Measurements from ENCODE around the gene MAP3K5. TPM values are rescaled to one million over a fixed set of nuclear protein-coding genes. Genes with fewer than 3 reads are reported as not detected.

The MAP3K5 gene
- total RNA-seq, 1 experiment from 2014 or later: 8.1 TPM

DNA sequence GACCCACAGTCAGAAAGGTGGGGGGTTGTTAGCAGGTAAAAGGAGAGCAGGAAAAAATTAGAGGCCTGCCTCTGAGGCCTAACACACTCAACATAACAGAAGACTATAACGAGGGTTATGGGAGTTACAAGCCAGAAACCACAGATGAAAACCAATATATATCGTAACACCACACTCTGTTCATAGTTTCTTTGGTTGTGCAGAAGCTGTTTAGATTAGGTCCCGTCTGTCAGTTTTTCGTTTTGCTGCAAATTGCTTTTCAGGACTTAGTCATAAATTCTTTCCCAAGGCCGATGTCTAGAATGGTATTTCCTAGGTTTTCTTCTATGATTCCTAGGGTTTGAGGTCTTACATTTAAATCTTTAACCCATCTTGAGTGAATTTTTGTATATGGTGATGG lies 3.7 kb upstream of the MAP3K5 start:
- Histone ChIP-seq H3K27me3 (ENCODE audit: control insufficient read depth, insufficient read depth, low read length) (no peaks in the 10 kb centered on the region), H3K4me1 (ENCODE audit: control insufficient read depth, insufficient read depth, low read length) (peaks cover 4% of the 10 kb centered on the region; the same call in 1 of the 2 replicates), H3K27ac (ENCODE audit: low read length) (no peak overlapping the region), H3K9me3 (ENCODE audit: control insufficient read depth, insufficient read depth, low read depth, low read length) (no peaks in the 10 kb centered on the region), H3K36me3 (ENCODE audit: control insufficient read depth, insufficient read depth, low read length) (no peaks in the 10 kb centered on the region; the same call in 1 of the 2 replicates), H3K4me3 (ENCODE audit: low read depth in 2 of 2, low read length in 2 of 2) (no peak overlapping the region)
- BruUV-seq (replicated peaks): no TSS peak
- ChIA-PET CTCF (no interaction called here), POLR2A (no interaction called here)
- ATAC-seq: no peak
- in situ Hi-C loops (cut with HindIII; ENCODE audit: low pct_unique_long_range_greater_than_20kb, low sequenced_read_pairs): no loop called here
- no peak for DNase-seq (ENCODE audit: low read depth, low spot score)
- TF ChIP-seq TCF7L2 (IDR thresholded peaks at IDR 0.05; ENCODE audit: low read depth, low read length) (no peak), SIN3A (IDR thresholded peaks at IDR 0.05; ENCODE audit: borderline replicate concordance, insufficient read depth, low read depth, low read length) (no peak), POLR2AphosphoS5 (IDR thresholded peaks at IDR 0.05; ENCODE audit: low read depth, low read length) (no peak)
- TF ChIP-seq, protein P1, sequence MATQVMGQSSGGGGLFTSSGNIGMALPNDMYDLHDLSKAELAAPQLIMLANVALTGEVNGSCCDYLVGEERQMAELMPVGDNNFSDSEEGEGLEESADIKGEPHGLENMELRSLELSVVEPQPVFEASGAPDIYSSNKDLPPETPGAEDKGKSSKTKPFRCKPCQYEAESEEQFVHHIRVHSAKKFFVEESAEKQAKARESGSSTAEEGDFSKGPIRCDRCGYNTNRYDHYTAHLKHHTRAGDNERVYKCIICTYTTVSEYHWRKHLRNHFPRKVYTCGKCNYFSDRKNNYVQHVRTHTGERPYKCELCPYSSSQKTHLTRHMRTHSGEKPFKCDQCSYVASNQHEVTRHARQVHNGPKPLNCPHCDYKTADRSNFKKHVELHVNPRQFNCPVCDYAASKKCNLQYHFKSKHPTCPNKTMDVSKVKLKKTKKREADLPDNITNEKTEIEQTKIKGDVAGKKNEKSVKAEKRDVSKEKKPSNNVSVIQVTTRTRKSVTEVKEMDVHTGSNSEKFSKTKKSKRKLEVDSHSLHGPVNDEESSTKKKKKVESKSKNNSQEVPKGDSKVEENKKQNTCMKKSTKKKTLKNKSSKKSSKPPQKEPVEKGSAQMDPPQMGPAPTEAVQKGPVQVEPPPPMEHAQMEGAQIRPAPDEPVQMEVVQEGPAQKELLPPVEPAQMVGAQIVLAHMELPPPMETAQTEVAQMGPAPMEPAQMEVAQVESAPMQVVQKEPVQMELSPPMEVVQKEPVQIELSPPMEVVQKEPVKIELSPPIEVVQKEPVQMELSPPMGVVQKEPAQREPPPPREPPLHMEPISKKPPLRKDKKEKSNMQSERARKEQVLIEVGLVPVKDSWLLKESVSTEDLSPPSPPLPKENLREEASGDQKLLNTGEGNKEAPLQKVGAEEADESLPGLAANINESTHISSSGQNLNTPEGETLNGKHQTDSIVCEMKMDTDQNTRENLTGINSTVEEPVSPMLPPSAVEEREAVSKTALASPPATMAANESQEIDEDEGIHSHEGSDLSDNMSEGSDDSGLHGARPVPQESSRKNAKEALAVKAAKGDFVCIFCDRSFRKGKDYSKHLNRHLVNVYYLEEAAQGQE (IDR thresholded peaks at IDR 0.05; ENCODE audit: insufficient read depth in 1 of 2, low read depth in 2 of 2, low read length in 1 of 2): no peak
- TF ChIP-seq, protein P2, sequence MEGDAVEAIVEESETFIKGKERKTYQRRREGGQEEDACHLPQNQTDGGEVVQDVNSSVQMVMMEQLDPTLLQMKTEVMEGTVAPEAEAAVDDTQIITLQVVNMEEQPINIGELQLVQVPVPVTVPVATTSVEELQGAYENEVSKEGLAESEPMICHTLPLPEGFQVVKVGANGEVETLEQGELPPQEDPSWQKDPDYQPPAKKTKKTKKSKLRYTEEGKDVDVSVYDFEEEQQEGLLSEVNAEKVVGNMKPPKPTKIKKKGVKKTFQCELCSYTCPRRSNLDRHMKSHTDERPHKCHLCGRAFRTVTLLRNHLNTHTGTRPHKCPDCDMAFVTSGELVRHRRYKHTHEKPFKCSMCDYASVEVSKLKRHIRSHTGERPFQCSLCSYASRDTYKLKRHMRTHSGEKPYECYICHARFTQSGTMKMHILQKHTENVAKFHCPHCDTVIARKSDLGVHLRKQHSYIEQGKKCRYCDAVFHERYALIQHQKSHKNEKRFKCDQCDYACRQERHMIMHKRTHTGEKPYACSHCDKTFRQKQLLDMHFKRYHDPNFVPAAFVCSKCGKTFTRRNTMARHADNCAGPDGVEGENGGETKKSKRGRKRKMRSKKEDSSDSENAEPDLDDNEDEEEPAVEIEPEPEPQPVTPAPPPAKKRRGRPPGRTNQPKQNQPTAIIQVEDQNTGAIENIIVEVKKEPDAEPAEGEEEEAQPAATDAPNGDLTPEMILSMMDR (IDR thresholded peaks at IDR 0.05): no peak
- intact Hi-C loops (cut with micrococcal nuclease; ENCODE audit: unreplicated experiment): no loop called here

DNA sequence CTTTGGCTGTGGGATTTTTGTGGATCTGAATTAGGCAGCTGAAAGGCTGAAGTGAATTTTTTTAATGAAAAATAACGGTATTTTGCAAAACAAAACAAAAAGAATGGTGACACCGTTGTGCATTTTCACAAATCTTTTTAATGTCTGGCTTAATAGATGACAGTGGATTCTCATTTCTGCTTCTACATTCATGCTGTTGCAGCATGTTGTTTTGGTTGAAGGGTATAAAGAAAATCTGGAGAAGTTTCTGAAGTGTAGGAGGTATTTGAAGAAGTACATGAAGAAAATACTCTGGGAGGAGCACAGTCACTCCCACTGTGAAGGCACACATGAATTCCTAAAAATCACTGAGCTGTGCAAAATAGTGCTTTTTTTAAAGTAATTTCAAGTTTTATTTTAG lies 3.1 kb upstream of the MAP3K5 start:
- intact Hi-C loops (cut with micrococcal nuclease; ENCODE audit: unreplicated experiment): no loop called here
- Histone ChIP-seq H3K27ac (ENCODE audit: low read length) (no peak overlapping the region), H3K9me3 (ENCODE audit: control insufficient read depth, insufficient read depth, low read depth, low read length) (no peaks in the 10 kb centered on the region), H3K27me3 (ENCODE audit: control insufficient read depth, insufficient read depth, low read length) (no peaks in the 10 kb centered on the region), H3K4me1 (ENCODE audit: control insufficient read depth, insufficient read depth, low read length) (peaks cover 8% of the 10 kb centered on the region; the same call in 1 of the 2 replicates), H3K4me3 (ENCODE audit: low read depth in 2 of 2, low read length in 2 of 2) (no peak overlapping the region), H3K36me3 (ENCODE audit: control insufficient read depth, insufficient read depth, low read length) (no peaks in the 10 kb centered on the region; the same call in 1 of the 2 replicates)
- DNase-seq (ENCODE audit: low read depth, low spot score) (no peak), ATAC-seq (no peak)
- CTCF ChIA-PET: no interaction called here
- no TSS peak for BruUV-seq (replicated peaks)
- TF ChIP-seq TCF7L2 (IDR thresholded peaks at IDR 0.05; ENCODE audit: low read depth, low read length) (no peak), POLR2AphosphoS5 (IDR thresholded peaks at IDR 0.05; ENCODE audit: low read depth, low read length) (no peak), SIN3A (IDR thresholded peaks at IDR 0.05; ENCODE audit: borderline replicate concordance, insufficient read depth, low read depth, low read length) (no peak)
- TF ChIP-seq, protein P1 (IDR thresholded peaks at IDR 0.05; ENCODE audit: insufficient read depth in 1 of 2, low read depth in 2 of 2, low read length in 1 of 2): no peak
- TF ChIP-seq, protein P2 (IDR thresholded peaks at IDR 0.05): no peak
- POLR2A ChIA-PET: no interaction called here
- in situ Hi-C loops (cut with HindIII; ENCODE audit: low pct_unique_long_range_greater_than_20kb, low sequenced_read_pairs): no loop called here

All from Panc1 (cell line).